Measurements from ENCODE around the gene FAM184B. TPM values are rescaled to one million over a fixed set of nuclear protein-coding genes. Genes with fewer than 3 reads are reported as not detected.
"Not testable (repeated sequence)": the region's sequence is repeated elsewhere in the genome, so short reads cannot be mapped to it uniquely, and the experiment has no call there.

Gene FAM184B
- total RNA-seq, 1 donor from 2014 or later = 5.3 TPM

- FAIRE-seq (no peak), DNase-seq (ENCODE audit: low spot score in 2 of 2) (no peak)
Observed at GRCh38 chr4:17690135-17690534, 91.3 kb downstream of the FAM184B start.

- peak in 1 of 2 donors; percentile 26 for DNase-seq (ENCODE audit: low spot score in 2 of 2)
- no peak for FAIRE-seq
Observed at GRCh38 chr4:17688011-17688441, 93.4 kb downstream of the FAM184B start.

GRCh38 chr4:17687237-17687857 lies 94.1 kb downstream of the FAM184B start:
- FAIRE-seq = no peak
- DNase-seq (ENCODE audit: low spot score in 2 of 2) = no peak

- DNase-seq (ENCODE audit: low spot score in 2 of 2); FAIRE-seq: not testable (repeated sequence)
Observed at GRCh38 chr4:17684648-17685047, 96.8 kb downstream of the FAM184B start.

- FAIRE-seq = no peak
- DNase-seq (ENCODE audit: low spot score in 2 of 2) = no peak
Observed at GRCh38 chr4:17682222-17682566, 99.2 kb downstream of the FAM184B start.

GRCh38 chr4:17681281-17682221 lies 99.9 kb downstream of the FAM184B start:
- FAIRE-seq (no peak), DNase-seq (ENCODE audit: low spot score in 2 of 2) (no peak)

GRCh38 chr4:17680559-17681280 lies 100.7 kb downstream of the FAM184B start:
- no peak for FAIRE-seq

GRCh38 chr4:17670423-17670822 lies 111.0 kb downstream of the FAM184B start:
- DNase-seq (ENCODE audit: low spot score in 2 of 2) (no peak), FAIRE-seq (no peak)

More at GRCh38 chr4:17680559-17681280, 100.7 kb downstream of the FAM184B start:
- no peak for DNase-seq (ENCODE audit: low spot score in 2 of 2)

- no peak for FAIRE-seq
- no peak for DNase-seq (ENCODE audit: low spot score in 2 of 2)
Observed at GRCh38 chr4:17667653-17668201, 113.7 kb downstream of the FAM184B start.

- no peak for FAIRE-seq
Observed at GRCh38 chr4:17667253-17667652, 114.2 kb downstream of the FAM184B start.

GRCh38 chr4:17665852-17666251 lies 115.6 kb downstream of the FAM184B start:
- DNase-seq (ENCODE audit: low spot score in 2 of 2) = no peak
- FAIRE-seq = no peak

More at GRCh38 chr4:17667253-17667652, 114.2 kb downstream of the FAM184B start:
- no peak for DNase-seq (ENCODE audit: low spot score in 2 of 2)

GRCh38 chr4:17665346-17665745 lies 116.1 kb downstream of the FAM184B start:
- FAIRE-seq (no peak), DNase-seq (ENCODE audit: low spot score in 2 of 2) (no peak)

- FAIRE-seq (no peak), DNase-seq (ENCODE audit: low spot score in 2 of 2) (no peak)
Observed at GRCh38 chr4:17664755-17665154, 116.7 kb downstream of the FAM184B start.

GRCh38 chr4:17662694-17663093 lies 118.7 kb downstream of the FAM184B start:
- no peak for DNase-seq (ENCODE audit: low spot score in 2 of 2)
- no peak for FAIRE-seq

- DNase-seq (ENCODE audit: low spot score in 2 of 2); FAIRE-seq: not testable (repeated sequence)
Observed at GRCh38 chr4:17659196-17659595, 122.2 kb downstream of the FAM184B start.

- FAIRE-seq = no peak
- DNase-seq (ENCODE audit: low spot score in 2 of 2) = no peak
Observed at GRCh38 chr4:17657849-17658248, 123.6 kb downstream of the FAM184B start.

GRCh38 chr4:17657090-17657489 lies 124.3 kb downstream of the FAM184B start:
- FAIRE-seq (no peak), DNase-seq (ENCODE audit: low spot score in 2 of 2) (no peak)

- DNase-seq (ENCODE audit: low spot score in 2 of 2) = no peak
- FAIRE-seq = no peak
Observed at GRCh38 chr4:17654701-17655100, 126.7 kb downstream of the FAM184B start.

- FAIRE-seq = no peak
- no peak for DNase-seq (ENCODE audit: low spot score in 2 of 2)
Observed at GRCh38 chr4:17650406-17650805, 131.0 kb downstream of the FAM184B start.

- FAIRE-seq = no peak
- no peak for DNase-seq (ENCODE audit: low spot score in 2 of 2)
Observed at GRCh38 chr4:17647927-17648326, 133.5 kb downstream of the FAM184B start.

All from frontal cortex (tissue), 4 donors.